Activated CD8-positive, alpha-beta memory T cell treated with anti-CD3 and anti-CD28 coated beads, Interleukin-2, amount 50 U/mL, for 24 hours (primary cell): ENCODE measurements around the gene PHKG1.
"Not testable (repeated sequence)": the region's sequence is repeated elsewhere in the genome, so short reads cannot be mapped to it uniquely, and the experiment has no call there.

ENCODE experiments used
- DNase-seq: peaks from one replicate; pipeline ENCODE4 v3.0.0-alpha.2; 2020; ENCODE audit errors: extremely low read depth

PHKG1 gene

DNA sequence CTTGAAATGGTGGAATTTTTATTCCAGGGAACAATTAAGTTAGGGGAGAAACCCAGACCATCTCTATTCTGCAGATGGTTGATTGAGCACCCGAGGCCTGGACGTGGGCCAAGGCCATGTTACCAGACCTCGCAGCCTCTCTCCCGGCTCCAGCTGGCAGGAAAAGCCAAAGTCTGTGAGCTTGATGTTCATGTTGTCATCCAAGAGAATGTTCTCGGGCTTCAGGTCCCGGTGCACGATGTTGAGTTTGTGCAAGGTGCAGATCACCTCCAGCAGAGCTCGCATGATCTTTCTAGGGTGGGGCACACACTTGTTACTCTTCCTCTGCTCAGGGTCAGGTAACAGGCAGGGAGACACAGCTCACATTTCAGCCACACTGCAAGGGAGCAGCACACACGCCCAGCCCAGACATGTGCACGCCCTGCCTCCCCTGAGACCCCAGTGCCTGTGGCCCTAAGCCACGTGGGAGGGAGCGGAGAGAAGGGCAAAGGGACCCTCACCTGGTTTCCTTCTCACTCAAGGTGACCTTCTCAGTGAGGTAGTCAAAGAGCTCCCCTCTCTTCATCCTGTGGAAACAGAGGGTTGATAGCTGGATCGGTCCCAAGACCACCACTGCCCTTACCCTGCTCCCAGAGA is 9.5 kb downstream of the PHKG1 start:
- no peak for DNase-seq

DNA sequence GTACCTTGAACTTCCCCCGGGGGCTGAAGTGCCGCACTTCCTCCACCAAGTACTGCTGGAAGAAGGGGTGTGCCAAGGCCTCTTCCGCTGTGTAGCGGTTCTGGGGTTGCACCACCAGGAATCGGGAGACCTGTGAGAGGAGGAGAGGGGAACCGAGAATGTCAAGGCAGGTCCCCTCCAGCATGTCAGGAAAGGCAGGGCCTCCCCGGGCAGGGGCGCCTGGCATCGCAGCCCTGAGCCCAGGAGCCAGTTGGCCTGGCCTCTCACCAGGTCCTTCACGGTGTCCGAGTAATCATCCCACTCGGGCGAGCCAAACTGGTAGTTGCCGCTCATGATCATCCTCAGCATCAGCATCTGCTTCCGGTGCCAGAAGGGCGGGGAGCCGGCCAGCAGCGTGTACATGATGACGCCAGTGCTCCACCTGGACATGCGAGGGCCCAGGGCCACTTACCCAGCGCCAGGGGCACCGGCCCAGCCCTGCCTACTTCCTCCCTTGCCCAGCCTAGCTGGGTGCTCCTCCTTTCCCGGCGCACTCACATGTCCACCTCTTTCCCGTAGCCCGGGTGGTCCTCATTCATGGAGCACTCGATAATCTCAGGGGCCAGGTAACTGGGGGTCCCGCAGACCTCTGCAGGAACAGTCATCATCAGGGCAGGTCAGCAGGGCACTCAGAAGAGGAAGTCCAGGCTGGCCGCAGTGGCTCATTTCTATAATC is 11.0 kb downstream of the PHKG1 start:
- no peak for DNase-seq

DNA sequence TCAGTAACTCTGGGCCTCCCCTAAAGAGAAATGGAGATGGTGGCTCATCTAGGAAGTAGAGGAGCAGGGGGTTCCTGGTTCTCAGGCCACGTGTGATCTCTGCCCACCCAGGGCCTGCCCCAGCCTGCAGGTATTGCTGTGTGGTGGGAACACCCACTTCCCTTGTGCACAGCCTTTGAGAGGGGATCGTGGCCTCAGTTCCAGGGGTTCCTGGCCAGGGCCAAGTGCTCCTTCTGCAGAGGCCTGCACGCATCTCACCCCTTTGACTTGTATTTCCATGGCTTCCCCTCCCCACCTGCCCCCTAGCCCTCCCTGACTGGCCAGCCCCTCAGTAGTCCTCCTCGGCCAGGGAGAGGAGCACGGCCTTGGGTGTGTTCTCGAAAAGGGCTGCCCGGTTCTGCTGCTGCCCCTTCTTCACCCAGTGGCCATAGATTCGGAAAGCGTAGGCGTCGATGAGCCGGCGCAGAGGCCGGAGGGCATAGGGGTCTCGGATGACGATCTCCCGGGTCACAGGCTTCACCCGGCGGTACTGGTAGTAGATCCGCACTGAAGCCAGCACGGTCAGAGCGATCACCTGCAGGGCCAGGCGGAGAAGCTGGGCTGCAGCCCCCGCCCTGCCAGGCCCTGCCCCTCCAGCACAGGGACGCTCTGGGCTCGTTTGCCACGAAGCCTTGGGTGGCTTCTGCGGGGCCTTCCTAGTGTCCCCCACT is 11.9 kb downstream of the PHKG1 start:
- DNase-seq: not testable (repeated sequence)

GRCh38 chr7:56079450-56080185 is 13.1 kb downstream of the PHKG1 start:
- DNase-seq: no peak

GRCh38 chr7:56078196-56078595 is 14.6 kb downstream of the PHKG1 start:
- no peak for DNase-seq

DNA sequence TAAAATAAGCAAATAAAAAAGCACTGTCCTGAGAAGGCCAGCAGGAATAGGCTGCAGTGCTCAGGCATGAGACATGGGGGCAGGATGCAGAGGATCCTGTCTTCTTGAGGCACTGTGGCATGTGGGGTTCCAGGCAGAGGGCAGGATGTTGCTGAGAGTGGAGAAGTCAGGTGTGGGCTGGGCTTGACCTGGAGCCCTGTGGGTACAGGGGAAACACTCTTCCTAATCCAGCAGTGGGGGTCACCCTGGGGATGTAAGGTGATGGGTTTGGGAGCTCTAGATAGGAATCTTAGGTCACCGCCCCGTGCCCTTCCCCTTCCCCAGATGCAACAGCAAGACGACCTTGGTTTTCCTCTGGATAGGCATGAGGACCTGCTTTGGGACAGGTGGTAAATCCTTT is 15.1 kb downstream of the PHKG1 start:
- no peak for DNase-seq

GRCh38 chr7:56074371-56074791 is 18.4 kb downstream of the PHKG1 start:
- no peak for DNase-seq

DNA sequence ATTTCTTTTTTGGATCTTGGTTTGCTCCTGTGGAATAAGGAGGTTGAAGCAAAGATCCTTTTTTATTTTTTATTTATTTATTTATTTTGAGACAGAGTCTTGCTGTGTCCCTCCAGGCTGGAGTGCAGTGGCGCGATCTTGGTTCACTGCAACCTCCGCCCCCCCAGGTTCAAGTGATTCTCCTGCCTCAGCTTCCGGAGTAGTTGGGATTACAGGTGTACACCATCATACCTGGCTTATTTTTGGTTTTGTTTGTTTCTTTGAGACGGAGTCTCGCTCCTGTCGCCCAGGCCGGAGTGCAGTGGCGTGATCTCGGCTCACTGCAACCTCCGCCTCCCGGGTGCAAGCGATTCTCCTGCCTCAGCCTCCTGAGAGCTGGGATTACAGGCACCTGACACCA is 26.4 kb downstream of the PHKG1 start:
- DNase-seq: not testable (repeated sequence)

DNA sequence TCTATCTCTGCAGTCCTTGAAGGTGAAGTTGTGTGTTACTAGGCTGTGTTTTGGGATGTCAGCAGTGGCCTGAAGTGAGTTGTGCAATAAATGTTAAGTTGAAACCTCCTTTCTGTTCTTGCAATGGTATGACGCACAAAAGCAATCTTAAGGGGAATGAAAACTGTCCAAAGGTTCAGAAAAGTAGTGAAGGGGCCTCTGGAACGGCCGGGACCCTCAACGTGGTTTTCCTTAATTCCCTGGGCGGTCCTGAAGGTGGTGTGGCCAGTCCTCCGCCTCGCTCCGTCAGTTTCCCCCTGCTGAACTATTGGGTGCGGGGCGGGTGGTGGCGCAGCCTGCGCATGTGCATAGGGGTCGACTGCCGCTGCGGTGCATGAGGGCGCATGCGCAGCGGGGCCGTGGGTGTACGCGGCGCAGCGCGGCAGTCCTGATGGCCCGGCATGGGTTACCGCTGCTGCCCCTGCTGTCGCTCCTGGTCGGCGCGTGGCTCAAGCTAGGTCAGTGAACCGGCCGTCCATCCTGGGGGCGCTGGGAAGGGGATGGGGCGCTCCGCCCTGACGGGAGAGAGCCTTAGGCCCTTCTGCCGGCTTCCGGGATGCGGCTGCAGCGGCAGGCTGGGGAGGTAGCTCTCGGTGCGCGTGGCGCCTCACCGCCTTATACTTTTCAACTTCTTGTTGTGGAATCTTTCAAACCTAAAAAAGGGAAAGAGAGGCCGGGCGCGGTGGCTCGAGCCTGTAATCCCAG is 28.7 kb downstream of the PHKG1 start, which contains the start of gene SUMF2:
TSS of gene SUMF2 (plus strand) at position 405 of the 744 bp plus-strand sequence. CDS start at position 431, 26 bp downstream.
- DNase-seq: peak; percentile 73

- no peak for DNase-seq
Measured at GRCh38 chr7:56063500-56063881, 29.3 kb downstream of the PHKG1 start.

DNA sequence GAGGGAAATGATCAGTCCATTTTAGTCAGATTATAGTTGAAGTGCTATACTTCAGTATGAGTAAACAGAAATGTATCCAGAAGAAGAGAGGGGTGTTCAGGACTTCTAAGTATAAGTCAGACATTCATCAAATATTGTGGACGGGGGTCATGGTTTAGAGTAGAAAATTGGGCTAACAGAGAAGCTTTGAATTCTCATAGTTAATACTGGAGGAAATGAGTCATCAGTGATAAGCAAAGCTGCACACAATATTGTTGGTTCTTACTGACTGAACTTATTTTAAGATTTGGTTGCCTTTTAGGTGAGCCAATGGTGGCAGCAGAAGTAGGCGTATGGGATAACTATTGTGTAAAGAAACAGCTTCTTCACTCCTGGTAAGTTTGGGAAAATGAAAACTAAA is 30.4 kb downstream of the PHKG1 start:
- no peak for DNase-seq

DNA sequence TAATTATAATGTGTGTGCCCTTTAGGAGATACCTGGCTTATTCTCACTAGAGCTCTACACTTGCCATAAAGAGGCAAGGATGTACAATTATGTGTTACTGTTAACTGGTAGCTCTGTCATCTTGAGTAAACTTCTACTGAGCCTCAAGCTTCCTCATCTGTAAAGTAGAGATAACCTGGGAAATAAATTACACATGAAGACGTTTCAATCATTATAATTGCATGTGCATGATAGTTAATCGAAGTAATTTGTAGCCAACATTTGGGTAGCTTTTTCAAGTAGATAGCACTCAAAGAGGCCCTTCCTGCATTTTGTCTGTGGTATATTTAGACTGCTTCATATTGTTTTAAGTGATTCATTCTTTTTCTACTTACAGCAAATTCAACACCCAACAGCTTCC is 38.8 kb downstream of the PHKG1 start:
- no peak for DNase-seq

DNA sequence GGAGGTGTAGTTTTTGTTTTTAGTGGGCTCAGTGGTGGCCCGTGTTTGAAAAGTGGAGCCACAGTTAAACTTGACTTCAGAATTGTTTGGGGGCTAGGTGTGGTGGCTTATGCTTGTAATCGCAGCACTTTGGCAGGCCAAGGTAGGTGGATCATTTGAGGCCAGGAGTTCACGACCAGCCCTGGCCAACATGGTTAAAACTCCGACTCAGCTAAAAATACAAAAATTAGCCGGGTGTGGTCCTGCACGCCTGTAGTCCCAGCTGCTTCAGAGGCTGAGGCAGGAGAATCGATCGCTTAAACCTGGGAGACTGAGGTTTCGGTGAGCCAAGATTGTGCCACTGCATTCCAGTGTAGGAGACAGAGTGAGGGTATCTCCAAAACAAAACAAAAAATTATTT is 39.4 kb downstream of the PHKG1 start:
- DNase-seq: no peak

GRCh38 chr7:56051339-56052191 is 41.2 kb downstream of the PHKG1 start, which contains the start of the genes CCT6A and PSPH:
Gene CCT6A, plus strand, starts transcription at chr7:56051765. Its CDS starts 84 bp downstream, at chr7:56051849.
Gene PSPH, minus strand, starts transcription at chr7:56051444. Its CDS starts 30,232 bp downstream, at chr7:56021212.
- peak; percentile 87 for DNase-seq

- no peak for DNase-seq
Measured at GRCh38 chr7:56051053-56051338, 41.8 kb downstream of the PHKG1 start.

DNA sequence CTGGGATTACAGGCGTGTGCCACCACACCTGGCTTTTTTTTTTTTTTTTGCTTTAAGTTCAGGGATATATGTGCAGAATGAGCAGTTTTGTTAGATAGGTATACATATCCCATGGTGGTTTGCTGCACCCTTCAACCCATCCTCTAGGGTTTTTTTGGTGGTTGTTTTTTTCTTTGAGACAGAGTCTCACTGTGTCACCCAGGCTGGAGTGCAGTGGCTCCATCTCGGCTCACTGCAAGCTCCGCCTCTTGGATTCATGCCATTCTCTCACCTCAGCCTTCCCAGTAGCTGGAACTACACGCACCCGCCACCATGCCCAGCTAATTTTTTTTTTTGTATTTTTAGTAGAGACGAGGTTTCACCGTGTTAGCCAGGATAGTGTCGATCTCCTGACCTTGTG is 44.0 kb downstream of the PHKG1 start:
- DNase-seq: not testable (repeated sequence)

- no peak for DNase-seq
Measured at GRCh38 chr7:56048245-56048644, 44.5 kb downstream of the PHKG1 start.

DNA sequence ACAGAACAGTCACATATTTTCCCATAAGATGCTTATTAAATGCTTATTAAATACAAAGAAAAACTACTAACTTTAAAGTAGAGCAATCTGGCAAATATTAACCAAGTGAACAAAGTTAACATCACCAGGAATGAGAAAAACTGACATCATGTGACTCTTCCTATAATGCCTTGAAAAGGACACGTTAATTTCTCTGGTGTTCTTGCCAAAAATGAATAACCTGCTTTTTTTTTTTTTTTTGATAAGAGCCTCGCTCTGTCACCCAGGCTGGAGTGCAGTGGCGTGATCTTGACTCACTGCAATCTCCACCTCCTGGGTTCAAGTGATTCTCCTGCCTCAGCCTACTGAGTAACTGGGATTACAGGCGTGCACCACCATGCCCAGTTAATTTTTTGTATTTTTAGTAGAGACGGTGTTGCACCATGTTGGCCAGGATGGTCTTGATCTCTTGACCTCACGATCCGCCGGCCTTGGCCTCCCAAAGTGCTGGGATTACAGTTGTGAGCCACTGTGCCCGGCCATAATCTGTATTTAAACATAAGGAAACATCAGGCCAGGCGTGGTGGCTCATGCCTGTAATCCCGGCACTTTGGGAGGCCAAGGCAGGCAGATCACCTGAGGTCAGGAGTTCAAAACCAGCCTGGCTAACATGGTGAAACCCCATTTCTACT is 45.2 kb downstream of the PHKG1 start:
- not testable (repeated sequence) for DNase-seq

- DNase-seq: no peak
Measured at GRCh38 chr7:56046721-56047445, 45.9 kb downstream of the PHKG1 start.
